Hepatic stellate cell (primary cell): ENCODE data around the gene APBA2.
A peak's percentile ranks its signal among the peaks of the same experiment; 100 is the strongest.

ENCODE experiments used
- DNase-seq: peaks from one replicate; pipeline ENCODE4 v3.0.0; 2011; ENCODE audit warnings: low spot score

APBA2 gene

GRCh38 chr15:29122506-29122905 is 236.7 kb downstream of the APBA2 start:
- DNase-seq, result no peak

- DNase-seq, result no peak
Measured at GRCh38 chr15:29123171-29123570, 237.4 kb downstream of the APBA2 start.

GRCh38 chr15:29123991-29124390 is 238.2 kb downstream of the APBA2 start:
- no peak for DNase-seq

- peak; percentile 74 for DNase-seq
Measured at GRCh38 chr15:29124581-29125381, 239.0 kb downstream of the APBA2 start.

- no peak for DNase-seq
Measured at GRCh38 chr15:29125382-29126207, 239.8 kb downstream of the APBA2 start.

- no peak for DNase-seq
Measured at GRCh38 chr15:29126208-29126536, 240.4 kb downstream of the APBA2 start.

- DNase-seq, result no peak
Measured at GRCh38 chr15:29126821-29127461, 241.2 kb downstream of the APBA2 start.

- no peak for DNase-seq
Measured at GRCh38 chr15:29127506-29128430, 242.0 kb downstream of the APBA2 start.

GRCh38 chr15:29128671-29129070 is 242.9 kb downstream of the APBA2 start:
- no peak for DNase-seq

GRCh38 chr15:29129221-29129620 is 243.4 kb downstream of the APBA2 start:
- DNase-seq, result no peak

- no peak for DNase-seq
Measured at GRCh38 chr15:29129926-29130325, 244.2 kb downstream of the APBA2 start.

GRCh38 chr15:29130476-29130875 is 244.7 kb downstream of the APBA2 start:
- no peak for DNase-seq

GRCh38 chr15:29130951-29131839 is 245.4 kb downstream of the APBA2 start:
- no peak for DNase-seq

- DNase-seq, result no peak
Measured at GRCh38 chr15:29131840-29132420, 246.2 kb downstream of the APBA2 start.

GRCh38 chr15:29132735-29133181 is 247.0 kb downstream of the APBA2 start:
- DNase-seq, result no peak

GRCh38 chr15:29133321-29133720 is 247.5 kb downstream of the APBA2 start:
- no peak for DNase-seq

GRCh38 chr15:29133791-29134190 is 248.0 kb downstream of the APBA2 start:
- DNase-seq, result no peak

GRCh38 chr15:29134239-29134638 is 248.5 kb downstream of the APBA2 start:
- DNase-seq, result no peak

GRCh38 chr15:29134641-29135308 is 249.0 kb downstream of the APBA2 start:
- DNase-seq, result no peak

- DNase-seq, result peak; percentile 50
Measured at GRCh38 chr15:29135309-29135657, 249.5 kb downstream of the APBA2 start.
